GM18508 (cell line): Measurements from ENCODE around the gene DCUN1D5.
A peak's percentile ranks its signal among the peaks of the same experiment; 100 is the strongest.

Source experiments
- ATAC-seq: cut with Tn5 transposase; IDR thresholded peaks from one replicate; pipeline ENCODE4 v1.9.1; 2021; ENCODE audit warnings: moderate number of reproducible peaks; ENCODE audit not compliant: insufficient read depth, unreplicated experiment

Gene DCUN1D5

GRCh38 chr11:103061656-103062055 lies 30.3 kb downstream of the DCUN1D5 start:
- ATAC-seq: no peak

- ATAC-seq: peak; percentile 51
Measured at GRCh38 chr11:103055221-103055890, 36.6 kb downstream of the DCUN1D5 start.

- no peak for ATAC-seq
Measured at GRCh38 chr11:103053997-103054396, 38.0 kb downstream of the DCUN1D5 start.

- ATAC-seq: no peak
Measured at GRCh38 chr11:103051981-103052380, 40.0 kb downstream of the DCUN1D5 start.

- peak; percentile 40 for ATAC-seq
Measured at GRCh38 chr11:103051151-103051801, 40.7 kb downstream of the DCUN1D5 start.

- ATAC-seq: no peak
Measured at GRCh38 chr11:103050351-103050750, 41.6 kb downstream of the DCUN1D5 start.

GRCh38 chr11:103047837-103048236 lies 44.1 kb downstream of the DCUN1D5 start:
- ATAC-seq: no peak

GRCh38 chr11:103043826-103044678 lies 47.9 kb downstream of the DCUN1D5 start:
- ATAC-seq: no peak

GRCh38 chr11:103042161-103042560 lies 49.8 kb downstream of the DCUN1D5 start:
- no peak for ATAC-seq

- ATAC-seq: peak; percentile 93
Measured at GRCh38 chr11:103035791-103036434, 56.0 kb downstream of the DCUN1D5 start.

GRCh38 chr11:103035216-103035615 lies 56.7 kb downstream of the DCUN1D5 start:
- no peak for ATAC-seq

- no peak for ATAC-seq
Measured at GRCh38 chr11:103031834-103032233, 60.1 kb downstream of the DCUN1D5 start.

- ATAC-seq: no peak
Measured at GRCh38 chr11:103029401-103029800, 62.6 kb downstream of the DCUN1D5 start.

- ATAC-seq: peak; percentile 96
Measured at GRCh38 chr11:103028304-103029020, 63.5 kb downstream of the DCUN1D5 start.

- ATAC-seq: no peak
Measured at GRCh38 chr11:103024086-103024485, 67.9 kb downstream of the DCUN1D5 start.

GRCh38 chr11:103016031-103016430 lies 75.9 kb downstream of the DCUN1D5 start:
- ATAC-seq: no peak

GRCh38 chr11:103013421-103013820 lies 78.5 kb downstream of the DCUN1D5 start:
- no peak for ATAC-seq
